Right renal cortex interstitium (tissue), 3 donors: ENCODE results near the gene USP2. TPM values are rescaled to one million over a fixed set of nuclear protein-coding genes. Genes with fewer than 3 reads are reported as not detected.
A peak's percentile ranks its signal among the peaks of the same experiment; 100 is the strongest.

Experiments
- DNase-seq, 3 donors: peaks; one replicate each; pipeline ENCODE4 v3.0.0-alpha.2; 2013; ENCODE audit warnings: low read depth in 3 of 3, low spot score in 2 of 3
- polyA plus RNA-seq, 3 donors: library from polyadenylated mRNA; unstranded; fragments of 120-200 nt; gene quantifications; one replicate each; pipeline ENCODE4 v1.2.1, GENCODE V29; 2013; ENCODE audit not compliant: insufficient read length in 3 of 3

The USP2 gene, protein sequence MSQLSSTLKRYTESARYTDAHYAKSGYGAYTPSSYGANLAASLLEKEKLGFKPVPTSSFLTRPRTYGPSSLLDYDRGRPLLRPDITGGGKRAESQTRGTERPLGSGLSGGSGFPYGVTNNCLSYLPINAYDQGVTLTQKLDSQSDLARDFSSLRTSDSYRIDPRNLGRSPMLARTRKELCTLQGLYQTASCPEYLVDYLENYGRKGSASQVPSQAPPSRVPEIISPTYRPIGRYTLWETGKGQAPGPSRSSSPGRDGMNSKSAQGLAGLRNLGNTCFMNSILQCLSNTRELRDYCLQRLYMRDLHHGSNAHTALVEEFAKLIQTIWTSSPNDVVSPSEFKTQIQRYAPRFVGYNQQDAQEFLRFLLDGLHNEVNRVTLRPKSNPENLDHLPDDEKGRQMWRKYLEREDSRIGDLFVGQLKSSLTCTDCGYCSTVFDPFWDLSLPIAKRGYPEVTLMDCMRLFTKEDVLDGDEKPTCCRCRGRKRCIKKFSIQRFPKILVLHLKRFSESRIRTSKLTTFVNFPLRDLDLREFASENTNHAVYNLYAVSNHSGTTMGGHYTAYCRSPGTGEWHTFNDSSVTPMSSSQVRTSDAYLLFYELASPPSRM
- 10 to 100 TPM in 1 of 3 donors, 1 to 10 TPM in 2; 7.1 to 11.8 (median 8.7) TPM for polyA plus RNA-seq

DNA sequence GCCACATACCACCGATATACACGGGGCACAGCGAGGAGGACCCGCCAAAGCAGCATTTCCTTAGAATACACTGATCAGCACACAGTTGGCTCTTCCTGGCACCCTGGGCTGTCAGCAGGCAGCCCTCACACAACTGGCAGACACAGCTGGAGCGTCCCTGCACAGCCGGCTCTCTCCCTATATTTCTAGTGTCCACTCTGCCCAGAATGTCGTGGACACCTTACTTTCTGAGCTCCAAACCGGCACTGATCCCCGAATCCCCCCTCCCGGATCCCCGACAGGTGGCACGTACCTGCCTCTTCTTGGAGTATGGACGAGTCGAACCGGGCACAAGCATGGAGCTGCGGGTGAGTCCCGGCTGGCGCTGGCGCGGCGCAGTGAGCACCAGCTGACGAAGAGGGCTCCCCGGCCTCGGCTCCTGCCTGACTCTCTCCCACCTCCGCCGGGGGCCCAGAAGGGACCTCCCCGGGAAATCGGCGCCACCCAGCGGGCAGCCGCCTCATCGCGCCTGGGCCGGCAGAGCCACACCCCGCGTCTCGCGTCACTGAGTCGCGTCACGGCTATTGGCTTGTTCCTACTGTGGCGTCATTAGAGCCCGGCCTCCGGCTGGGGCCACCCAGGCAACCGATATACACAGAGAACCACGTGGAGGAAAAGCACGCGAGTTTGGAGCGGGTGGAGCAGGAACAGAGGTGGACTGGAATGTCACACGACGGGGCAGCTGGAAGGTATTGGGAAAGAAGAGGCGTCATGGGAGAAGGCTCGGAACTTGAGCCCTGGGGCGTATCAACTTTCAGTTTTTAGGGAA is at the start of gene USP2:
TSS of gene USP2 (minus strand) at position 510 of the 808 bp plus-strand sequence. CDS start 8,210 bp downstream, outside the sequence.
- peak; percentile 87 to 93 (median 93) for DNase-seq

DNA sequence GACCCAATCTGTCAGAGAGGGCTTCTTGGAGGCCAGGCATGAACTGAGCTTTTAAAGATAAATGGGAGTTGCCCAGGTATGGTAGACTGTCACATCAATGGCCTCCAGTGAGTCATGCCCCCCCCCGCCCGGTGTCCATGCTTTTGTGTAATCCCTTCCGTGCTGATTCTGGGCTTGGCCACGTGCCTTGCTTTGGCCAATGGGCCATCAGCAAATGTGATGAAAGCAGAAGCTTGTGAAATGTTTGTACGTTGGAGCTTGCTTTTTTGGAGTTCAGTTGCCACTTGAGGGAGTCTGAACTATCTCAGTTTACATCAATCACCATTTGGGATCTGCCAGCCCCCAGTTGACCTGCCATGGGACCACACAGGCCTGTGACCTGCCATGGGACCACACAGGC is 45.8 kb upstream of the USP2 start:
- no peak for DNase-seq

DNA sequence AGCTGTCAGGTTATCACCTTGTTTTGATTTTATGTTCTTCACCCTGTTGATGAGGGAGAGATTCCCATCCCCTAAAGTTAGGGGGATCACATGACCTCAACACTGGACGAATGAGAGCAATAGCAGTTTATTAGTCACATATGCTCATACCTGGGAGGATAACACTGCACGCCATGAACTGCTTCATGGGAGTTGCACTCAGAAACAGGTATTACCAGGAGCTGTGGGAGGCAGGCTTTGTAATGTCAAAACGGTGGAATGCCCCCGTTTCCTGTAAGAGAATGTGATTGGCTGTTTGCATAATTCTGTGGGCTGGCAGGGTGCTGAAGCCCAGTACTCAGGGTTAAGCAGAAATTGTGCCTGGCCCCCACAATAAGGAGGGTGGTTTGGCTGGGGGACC is 44.7 kb upstream of the USP2 start:
- DNase-seq: no peak

DNA sequence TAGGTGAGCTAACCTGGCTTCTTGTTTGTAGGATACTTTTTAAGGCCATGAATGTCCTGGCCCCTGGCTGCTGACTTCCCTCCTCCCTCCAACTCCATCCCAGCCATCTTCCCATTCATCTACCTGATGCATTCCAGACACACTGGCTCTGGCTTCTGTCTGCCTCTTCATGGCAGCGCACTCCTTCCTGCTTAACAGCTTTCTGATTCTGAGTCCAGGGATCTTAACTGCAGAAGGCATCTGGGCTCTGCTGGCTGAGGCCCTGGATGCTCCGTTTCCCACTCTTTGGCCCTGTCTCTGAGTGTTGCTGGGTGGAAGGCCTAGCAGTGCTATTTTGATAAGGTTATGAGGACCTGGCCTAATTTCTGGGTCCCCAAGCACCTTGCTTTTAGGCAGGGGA is 43.3 kb upstream of the USP2 start:
- no peak for DNase-seq

DNA sequence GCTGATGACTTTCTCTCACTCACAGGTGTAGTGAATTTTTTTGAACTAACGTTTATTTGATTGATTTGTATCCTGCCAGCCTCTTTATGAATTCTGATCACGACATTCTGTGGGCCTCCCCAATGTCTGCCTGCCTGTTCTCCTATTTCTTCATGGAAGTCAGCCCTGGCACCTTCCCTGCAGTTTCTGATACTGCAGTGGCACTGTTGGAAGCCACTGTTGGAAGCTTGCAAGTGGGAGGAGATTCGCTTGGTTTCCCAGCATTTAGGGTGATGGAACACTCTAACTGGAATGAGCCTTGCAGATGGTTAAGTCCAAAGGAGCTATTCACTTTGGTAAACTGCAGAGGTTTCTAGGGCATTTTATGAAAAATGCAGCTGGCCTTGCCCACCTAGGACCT is 42.8 kb upstream of the USP2 start:
- DNase-seq: no peak

DNA sequence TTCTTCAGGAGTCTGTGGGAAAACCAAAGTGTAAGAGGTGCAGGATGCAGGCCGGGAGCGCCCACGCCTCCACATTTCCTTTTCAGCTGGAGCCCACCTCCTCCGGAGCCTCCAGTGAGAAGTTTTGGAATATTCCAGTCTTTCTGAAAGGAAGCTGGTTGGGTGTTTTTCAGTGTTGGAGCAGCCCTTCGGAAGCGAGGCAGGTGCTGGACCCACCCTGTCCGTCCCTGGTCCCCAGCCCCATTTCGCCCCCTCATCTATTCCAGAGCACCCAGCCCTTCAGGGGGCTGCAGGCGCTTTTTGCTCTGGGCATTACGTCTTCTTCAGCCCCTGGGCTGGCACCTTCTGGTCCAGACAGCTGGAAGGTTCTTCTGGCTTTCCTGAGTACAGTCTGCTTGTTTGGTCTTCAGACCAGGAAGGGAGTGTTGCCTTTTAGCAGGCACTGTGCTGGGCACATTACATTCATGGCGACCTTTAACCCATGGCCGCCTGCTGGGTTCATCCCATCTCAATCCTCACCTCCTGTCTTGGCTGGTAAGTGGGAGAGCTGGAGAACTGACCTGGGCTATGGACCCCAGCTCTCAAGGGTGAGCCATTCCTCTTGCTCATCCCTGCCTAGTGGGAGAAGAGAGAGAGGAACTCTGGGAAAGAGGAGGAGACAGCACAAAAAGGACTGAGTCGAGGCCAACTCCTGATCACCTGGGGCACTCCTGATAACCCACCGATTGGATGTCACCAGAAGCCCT is 42.2 kb upstream of the USP2 start:
- DNase-seq: no peak

DNA sequence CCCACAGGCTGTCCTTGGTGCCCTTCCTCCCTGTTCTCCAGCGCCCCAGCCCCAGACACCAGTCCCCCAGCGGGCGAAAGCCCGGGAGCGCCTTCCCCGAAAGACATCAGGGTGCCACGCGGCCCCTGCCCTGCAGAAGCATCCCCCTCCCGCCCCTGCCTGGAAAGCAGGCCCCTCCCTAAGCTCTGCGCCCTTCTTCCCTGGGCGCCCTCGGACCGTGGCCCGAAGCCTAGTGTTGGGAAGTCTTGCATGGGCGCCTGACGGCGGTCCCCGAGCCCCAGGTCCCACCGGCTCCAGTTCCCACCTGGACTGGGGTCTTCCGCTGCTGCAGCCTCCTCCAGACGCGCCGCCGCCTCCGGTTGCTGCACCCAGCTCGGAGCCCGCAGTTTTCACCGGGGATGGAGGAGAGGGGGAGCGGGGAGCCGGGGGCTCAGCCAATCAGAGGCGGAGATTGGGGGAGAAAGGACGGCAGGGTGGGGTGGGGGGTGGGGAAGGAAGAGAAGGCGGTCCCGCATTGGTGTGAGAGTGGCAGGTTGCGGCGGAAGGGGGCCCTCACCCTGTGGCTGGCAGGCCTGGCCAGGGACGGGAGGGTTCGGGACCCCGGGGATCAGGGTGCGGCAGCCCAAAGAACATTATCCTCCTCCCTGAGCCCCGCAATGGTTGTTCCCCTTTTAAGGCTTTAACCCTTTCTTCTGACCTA is 41.5 kb upstream of the USP2 start, which contains the start of gene THY1:
TSS of gene THY1 (minus strand) at position 364 of the 700 bp plus-strand sequence. CDS start 2,267 bp downstream, outside the sequence.
- no peak for DNase-seq

DNA sequence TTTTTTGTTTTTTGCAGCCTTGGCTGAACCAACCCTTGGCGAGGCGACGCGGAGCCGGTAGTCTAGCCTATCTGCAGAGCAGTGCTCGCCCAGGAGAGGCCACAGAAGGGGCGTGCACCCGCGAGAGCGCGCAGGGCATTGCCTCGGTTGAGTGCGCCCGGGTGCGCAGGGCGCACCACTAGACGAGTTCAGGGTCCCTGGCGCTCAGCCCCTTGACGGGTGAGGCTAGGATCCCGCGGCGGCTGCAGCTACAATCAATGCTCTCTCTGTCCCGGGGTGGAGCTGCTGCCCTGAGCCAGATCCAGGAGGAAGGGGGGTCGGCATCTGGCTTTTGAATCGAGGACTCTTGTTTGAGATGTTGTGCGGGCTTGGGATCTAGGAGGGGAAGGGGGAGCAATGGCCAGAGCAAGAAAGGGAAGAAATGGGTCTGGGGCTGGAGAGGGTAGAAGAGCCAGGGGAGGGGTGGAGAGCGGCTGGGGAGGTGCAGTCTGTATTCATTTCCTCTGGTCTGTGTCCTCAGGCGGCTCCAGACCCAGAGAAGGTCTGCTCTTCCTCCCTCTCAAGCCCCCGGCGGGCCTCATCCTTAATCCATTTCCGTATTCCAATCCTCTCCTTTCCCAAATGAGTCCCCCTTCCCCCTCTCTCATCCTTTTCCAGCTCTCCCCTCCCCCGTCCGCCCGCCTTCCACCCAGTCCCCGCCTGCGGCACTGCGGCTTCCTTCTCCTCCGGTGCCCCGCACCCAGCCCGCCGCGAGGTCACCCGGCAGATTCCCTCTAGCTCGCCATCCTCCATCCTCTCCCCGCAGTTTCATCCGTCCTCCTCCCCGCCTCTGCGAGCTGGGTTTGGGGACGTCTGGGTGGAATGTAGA is 40.7 kb upstream of the USP2 start:
- no peak for DNase-seq

DNA sequence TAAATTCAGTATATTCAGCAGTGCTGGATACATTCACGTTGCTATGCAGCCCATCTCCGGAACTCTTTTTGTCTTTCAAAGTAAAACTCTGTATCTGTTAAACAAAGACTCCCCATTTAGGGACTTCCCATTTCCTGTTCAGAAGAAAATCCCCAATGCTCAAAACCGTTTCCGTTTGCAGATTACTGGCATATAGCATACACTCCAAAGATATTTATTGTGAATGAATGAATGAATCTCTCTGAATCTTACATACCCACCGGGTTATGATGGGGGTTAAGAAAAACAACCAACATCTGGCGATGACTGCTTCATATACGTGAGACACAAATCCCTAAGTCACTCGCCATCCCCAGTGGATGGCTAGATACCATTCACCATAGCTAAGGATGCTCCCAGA is 39.9 kb upstream of the USP2 start:
- no peak for DNase-seq

DNA sequence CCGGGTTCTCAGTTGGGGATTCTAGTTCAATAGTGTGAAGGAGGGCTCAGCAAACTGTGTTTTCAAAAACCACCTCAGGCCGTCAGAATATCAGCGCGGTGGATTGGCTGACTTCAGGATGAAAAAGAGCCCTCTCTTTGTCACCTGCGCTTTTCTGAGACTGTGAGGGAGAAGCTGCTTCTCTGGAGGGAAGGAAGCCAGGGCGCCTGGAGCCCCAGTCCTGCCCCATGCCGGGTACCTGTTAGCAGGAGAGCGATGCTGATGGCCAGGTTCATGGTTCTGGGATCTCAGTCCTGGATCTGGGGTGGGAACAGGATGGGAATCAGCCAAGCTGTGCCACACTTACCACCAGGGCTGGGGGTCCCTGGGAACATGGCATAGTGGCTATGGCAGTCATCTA is 39.1 kb upstream of the USP2 start:
- no peak for DNase-seq

DNA sequence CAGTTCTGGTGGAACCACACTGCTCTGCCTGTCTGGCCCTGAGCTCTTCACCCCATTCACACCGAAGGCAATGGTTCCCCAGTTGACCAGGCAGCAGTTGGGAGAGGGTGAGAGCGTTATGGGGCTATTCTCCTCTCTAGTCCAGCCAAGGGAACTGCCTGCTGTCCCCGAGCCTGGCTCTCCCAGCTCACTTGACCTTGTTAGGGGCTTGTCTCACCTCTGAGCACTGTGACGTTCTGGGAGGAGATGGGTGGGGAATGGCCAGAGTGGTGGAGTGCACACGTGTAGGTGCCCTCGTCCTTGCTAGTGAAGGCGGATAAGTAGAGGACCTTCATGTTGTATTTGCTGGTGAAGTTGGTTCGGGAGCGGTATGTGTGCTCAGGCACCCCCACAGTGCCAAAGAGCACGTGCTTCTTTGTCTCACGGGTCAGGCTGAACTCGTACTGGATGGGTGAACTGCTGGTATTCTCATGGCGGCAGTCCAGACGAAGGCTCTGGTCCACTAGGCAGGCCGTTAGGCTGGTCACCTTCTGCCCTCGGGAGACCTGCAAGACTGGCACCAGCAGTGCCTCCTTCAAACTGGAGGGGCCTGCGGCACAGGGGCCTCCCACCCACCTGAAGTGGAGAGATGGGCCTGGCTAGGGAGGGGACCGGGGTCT is 38.5 kb upstream of the USP2 start:
- DNase-seq: no peak

DNA sequence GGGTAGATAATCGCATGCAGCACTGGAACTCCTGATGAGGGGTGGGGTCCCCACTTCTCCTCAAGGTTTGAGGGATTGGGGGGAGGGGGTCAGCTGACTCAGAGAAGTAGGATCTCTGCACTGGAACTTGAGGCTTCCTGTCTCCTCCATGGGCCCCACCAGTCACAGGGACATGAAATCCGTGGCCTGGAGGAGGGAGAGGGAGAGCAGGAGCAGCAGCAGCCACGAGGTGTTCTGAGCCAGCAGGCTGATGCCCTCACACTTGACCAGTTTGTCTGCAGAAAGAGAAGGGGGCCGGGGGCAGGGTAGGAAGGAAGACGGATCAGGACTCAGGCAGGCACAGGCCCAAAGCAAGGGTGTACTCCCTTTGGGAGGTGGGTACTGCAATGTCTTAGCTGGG is 37.8 kb upstream of the USP2 start:
- no peak for DNase-seq

DNA sequence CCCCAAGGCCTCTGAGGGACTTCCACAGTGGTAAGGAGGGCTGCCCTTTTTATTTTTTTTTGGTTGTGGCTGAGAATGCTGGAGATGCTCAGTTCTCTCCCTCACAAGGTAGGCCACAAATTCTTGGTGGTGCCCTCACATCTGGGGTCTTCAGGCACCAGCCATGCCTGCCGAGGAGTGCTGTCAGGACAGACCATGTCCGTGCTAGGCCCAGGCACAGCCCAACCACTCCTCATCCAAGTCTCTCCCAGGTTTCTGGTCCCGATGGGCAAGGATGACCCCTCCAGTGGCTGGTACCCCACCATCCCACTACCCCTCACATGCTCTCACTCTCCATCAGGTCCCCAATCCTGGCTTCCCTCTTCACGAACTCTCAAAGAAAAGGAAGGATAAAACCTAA is 37.3 kb upstream of the USP2 start:
- DNase-seq: no peak

DNA sequence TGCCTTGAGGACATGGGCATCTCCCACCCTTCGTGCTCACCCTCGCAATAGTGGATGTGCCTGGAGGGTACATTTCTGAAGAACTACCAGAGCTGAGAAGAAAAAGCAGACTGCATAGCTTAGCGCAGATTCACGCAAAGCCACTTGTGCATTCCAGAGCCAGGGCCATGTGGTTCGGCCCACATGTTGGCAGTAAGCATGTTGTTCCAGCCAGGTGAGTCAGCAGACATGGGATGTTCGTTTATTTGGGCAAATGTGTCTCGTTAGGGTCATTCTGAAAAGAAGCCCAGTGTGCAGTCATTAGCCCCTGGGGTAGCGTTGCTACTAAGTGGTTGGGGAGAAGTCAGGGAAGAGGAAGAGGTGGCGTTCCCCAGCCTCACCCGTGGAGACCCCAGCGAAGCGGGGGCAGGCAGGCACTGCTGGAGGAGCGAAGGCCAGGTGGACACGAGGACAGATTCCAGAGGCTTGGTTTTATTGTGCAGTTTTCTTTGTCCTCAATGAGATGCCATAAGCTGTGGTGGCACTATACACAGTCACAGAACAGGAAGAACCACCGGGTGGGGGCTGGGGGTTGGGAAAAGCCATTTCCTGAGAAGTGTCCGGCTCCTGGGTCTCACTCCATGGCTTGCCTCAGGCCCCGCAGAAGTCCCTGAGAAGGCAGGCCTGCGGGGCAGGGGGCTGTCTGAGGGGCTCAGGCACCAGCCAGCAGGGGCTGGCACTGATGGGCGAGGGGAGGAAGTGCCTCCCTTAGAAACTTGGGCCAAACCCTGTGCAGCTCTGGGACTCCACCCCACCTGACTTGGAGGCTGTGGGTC is 36.4 kb upstream of the USP2 start:
- DNase-seq: no peak

DNA sequence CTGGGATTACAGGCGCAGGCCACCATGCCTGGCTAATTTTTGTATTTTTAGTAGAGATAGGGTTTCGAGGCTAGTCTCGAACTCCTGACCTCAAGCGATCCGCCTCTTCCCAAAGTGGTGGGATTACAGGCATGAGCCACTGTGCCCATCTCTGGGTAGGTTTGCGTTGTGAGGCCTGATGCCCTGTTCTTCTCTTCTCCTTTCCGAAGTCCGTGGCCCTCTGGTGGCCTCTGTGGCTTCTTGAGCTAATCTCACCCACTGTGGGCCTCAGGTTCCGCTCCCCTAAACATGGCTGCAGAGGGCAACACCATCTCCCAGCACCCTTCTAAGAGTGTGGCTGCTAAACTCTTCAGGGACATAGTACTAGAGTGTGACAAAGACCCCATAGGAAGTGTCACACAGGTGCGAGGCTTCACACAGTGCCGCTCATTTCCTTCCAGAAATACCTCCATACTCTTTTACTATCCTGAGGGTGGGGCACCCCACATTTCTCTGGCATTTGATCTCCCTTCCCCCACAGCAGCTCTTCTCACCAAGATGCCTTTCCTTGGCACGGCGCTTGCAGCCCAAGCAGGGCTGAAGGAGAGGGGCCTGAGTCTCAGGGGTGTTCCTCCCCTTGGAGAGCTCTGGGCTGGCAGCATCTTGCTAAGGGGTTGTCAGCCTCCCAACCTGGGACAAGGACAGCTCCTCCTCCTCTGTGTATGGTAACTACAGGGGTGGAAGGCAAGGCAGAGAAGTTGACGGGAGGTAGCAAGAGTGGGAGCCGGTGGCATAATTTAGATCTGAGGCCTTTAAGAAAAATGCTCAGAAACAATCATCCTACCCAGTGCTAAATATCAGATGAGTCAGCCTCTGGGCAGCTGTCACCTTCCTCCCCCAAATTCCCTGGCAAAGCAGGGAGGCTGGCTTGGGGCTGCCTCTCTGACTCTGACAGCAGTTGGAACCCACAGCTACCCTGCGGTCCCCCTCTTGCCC is 35.4 kb upstream of the USP2 start:
- DNase-seq: no peak

DNA sequence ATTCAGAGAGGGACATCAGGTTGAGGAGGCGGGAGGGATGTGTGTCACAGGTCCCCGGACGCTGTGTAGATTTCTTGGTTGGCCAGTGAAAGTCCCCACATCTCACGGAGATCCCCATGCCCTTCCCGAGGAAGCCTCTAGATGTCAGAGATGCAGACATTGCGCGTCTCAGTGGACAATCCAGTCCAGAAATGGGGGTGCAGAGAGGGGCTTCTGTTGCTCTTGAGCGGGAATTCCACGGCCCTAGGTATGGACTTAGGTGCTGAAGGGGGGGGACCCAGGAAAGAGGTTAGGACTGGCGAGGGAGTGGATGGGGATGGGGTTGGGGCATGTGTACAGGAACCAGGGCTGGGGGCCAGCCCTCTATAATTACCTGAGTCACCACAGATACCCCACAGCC is 34.5 kb upstream of the USP2 start:
- DNase-seq: no peak

DNA sequence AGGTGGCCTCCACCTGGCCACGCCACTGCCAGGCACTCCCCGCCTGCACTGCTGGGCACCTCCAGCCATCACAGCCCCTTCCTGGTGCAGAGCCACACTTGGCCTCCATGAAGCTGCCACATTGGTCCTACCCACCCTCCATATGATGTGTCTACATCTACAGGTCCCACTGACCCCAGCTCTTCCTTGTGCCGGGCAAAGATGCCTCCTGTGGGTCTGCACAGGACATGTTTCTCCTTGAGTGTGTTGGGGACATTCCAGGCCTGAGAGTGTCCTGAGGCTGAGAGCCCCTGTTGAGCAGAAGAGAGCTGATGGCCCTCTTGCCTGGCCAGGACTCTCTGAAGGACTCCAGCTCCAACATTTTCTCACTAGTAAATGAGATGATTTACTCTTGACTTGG is 34.0 kb upstream of the USP2 start:
- no peak for DNase-seq
